HepG2 (cell line): Measurements from ENCODE around the gene PHLDB1. TPM values are rescaled to one million over a fixed set of nuclear protein-coding genes. Genes with fewer than 3 reads are reported as not detected.

ENCODE experiments used
- ATF7-NPFF ChIP-seq: sonication (generic); formaldehyde crosslinking; IDR thresholded peaks from 2 replicates; pipeline ENCODE4 v1.8.1; 2023; ENCODE audit warnings: mild to moderate bottlenecking, low read depth, missing genetic modification reagents, moderate library complexity
- DPF2 ChIP-seq: sonication (generic); formaldehyde crosslinking; IDR thresholded peaks from 2 replicates; pipeline ENCODE4 v1.4.0; 2020; ENCODE audit warnings: mild to moderate bottlenecking, low read depth, missing genetic modification reagents, borderline replicate concordance
- GATA4 ChIP-seq: sonication (generic); IDR thresholded peaks from 2 replicates; pipeline ENCODE4 v1.6.1; 2016; ENCODE audit warnings: antibody characterized with exemption, low read depth, borderline replicate concordance
- GZF1 ChIP-seq: sonication (generic); formaldehyde crosslinking; IDR thresholded peaks from 2 replicates; pipeline ENCODE4 v1.5.1; 2020; ENCODE audit warnings: mild to moderate bottlenecking, missing genetic modification reagents
- HDAC1 ChIP-seq: sonication (generic); formaldehyde crosslinking; IDR thresholded peaks from 2 replicates; pipeline ENCODE4 v1.5.1; 2020; ENCODE audit warnings: mild to moderate bottlenecking, missing genetic modification reagents
- KAT7 ChIP-seq: IDR thresholded peaks from 2 replicates; pipeline ENCODE4 v1.6.1; 2018; ENCODE audit warnings: borderline replicate concordance, missing compliant biosample characterization
- KLF6 ChIP-seq: IDR thresholded peaks from 2 replicates; pipeline ENCODE4 v1.8.0; 2016; ENCODE audit warnings: missing biosample characterization, missing genetic modification reagents
- NAIF1 ChIP-seq: sonication (generic); formaldehyde crosslinking; IDR thresholded peaks from 2 replicates; pipeline ENCODE4 v1.5.0; 2020; ENCODE audit warnings: mild to moderate bottlenecking, missing genetic modification reagents, borderline replicate concordance
- SIX1 ChIP-seq: sonication (generic); formaldehyde crosslinking; IDR thresholded peaks from 2 replicates; pipeline ENCODE4 v1.4.0; 2020; ENCODE audit warnings: missing genetic modification reagents, borderline replicate concordance
- TEAD2 ChIP-seq: sonication (generic); formaldehyde crosslinking; IDR thresholded peaks from 2 replicates; pipeline ENCODE4 v1.9.0; 2021; ENCODE audit warnings: missing genetic modification reagents
- ZNF205 ChIP-seq: IDR thresholded peaks from 2 replicates; pipeline ENCODE4 v1.6.1; 2018; ENCODE audit warnings: missing biosample characterization, missing genetic modification reagents
- ZNF230 ChIP-seq: sonication (generic); formaldehyde crosslinking; IDR thresholded peaks from 2 replicates; pipeline ENCODE4 v1.4.0; 2020; ENCODE audit warnings: mild to moderate bottlenecking, missing genetic modification reagents
- ZNF329 ChIP-seq: sonication (generic); formaldehyde crosslinking; IDR thresholded peaks from 2 replicates; pipeline ENCODE4 v1.9.0; 2021; ENCODE audit warnings: low read depth, mild to moderate bottlenecking, missing genetic modification reagents
- ZNF629 ChIP-seq: sonication (generic); formaldehyde crosslinking; conservative IDR thresholded peaks from 2 replicates; pipeline ENCODE4 v1.5.0; 2020; ENCODE audit warnings: missing genetic modification reagents
- ZNF703 ChIP-seq: sonication (generic); formaldehyde crosslinking; IDR thresholded peaks from 2 replicates; pipeline ENCODE4 v1.5.1; 2020; ENCODE audit warnings: missing genetic modification reagents, mild to moderate bottlenecking, moderate library complexity, borderline replicate concordance
- polyA plus RNA-seq, 8 experiments: library from polyadenylated mRNA; depleted of rRNA in 3 of 8; stranded (reverse) in 7 of 8; unstranded in 1 of 8; fragments of >200 nt; fragmentation: Illumina TruSeq in 4 of 8; extraction: Trizol in 4 of 8; gene quantifications; 2 replicates each; pipeline versions ENCODE4 v1.2.1 to v1.2.3, GENCODE V29; 2011 to 2016; ENCODE audit warnings: low read depth in 4 of 8, missing spikeins in 1 of 8, mixed read lengths in 1 of 8; ENCODE audit not compliant: insufficient read depth in 1 of 8
- total RNA-seq, 5 experiments: library from RNA; depleted of rRNA; stranded (reverse); fragments of >200 nt; fragmentation: Illumina TruSeq; extraction: Trizol; gene quantifications; 2 replicates each; pipeline ENCODE4 v1.2.3, GENCODE V29; 2016; ENCODE audit warnings: low read depth in 1 of 5
- TF ChIP-seq, protein P1 (sequence below): sonication (generic); formaldehyde crosslinking; IDR thresholded peaks from 2 replicates; pipeline ENCODE4 v1.5.0; 2020; ENCODE audit warnings: missing genetic modification reagents
- TF ChIP-seq, protein P2 (sequence below): IDR thresholded peaks from 2 replicates; pipeline ENCODE4 v1.6.1; 2018; ENCODE audit warnings: missing genetic modification reagents, mild to moderate bottlenecking, missing compliant biosample characterization
- TF ChIP-seq, protein P3 (sequence below): sonication (generic); formaldehyde crosslinking; IDR thresholded peaks from 2 replicates; pipeline ENCODE4 v1.4.0; 2020; ENCODE audit warnings: mild to moderate bottlenecking, missing genetic modification reagents
- TF ChIP-seq, protein P4 (sequence below): sonication (generic); formaldehyde crosslinking; IDR thresholded peaks from 2 replicates; pipeline ENCODE4 v1.9.0; 2022; ENCODE audit warnings: low read depth, missing genetic modification reagents
- TF ChIP-seq, protein P5 (sequence below): sonication (generic); formaldehyde crosslinking; IDR thresholded peaks from 2 replicates; pipeline ENCODE4 v1.5.0; 2020; ENCODE audit warnings: mild to moderate bottlenecking, missing genetic modification reagents
- TF ChIP-seq, protein P6 (sequence below): IDR thresholded peaks from 2 replicates; pipeline ENCODE4 v1.6.1; 2016

PHLDB1 gene
- total and polyA plus RNA-seq, 2 of the 13 experiments (the other 11 are each of a cell fraction or from before 2014, with no cell fraction given): 13.8 to 14.2 TPM

DNA sequence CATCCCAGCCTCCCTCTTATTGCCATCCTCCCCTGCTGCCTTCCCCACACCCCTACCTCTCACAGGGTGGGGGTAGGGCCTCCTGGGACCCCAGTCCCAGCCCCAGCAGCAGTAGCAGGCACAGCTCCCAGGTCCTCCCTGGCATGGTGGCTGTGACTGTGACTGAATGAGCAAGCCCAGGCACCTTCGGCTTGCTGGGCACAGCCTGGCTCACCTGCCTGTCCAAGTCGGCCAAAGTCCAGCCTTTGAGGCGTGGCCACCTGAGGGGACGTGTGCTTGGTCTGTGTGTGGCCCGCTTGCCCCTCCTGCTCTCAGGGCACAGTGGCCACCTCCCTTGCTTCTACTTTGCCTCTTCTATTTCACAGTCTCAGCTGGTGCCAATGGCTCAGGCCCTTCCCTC lies 72.1 kb downstream of the PHLDB1 start, which contains the start of gene TREH (continued):
- TF ChIP-seq, protein P1, sequence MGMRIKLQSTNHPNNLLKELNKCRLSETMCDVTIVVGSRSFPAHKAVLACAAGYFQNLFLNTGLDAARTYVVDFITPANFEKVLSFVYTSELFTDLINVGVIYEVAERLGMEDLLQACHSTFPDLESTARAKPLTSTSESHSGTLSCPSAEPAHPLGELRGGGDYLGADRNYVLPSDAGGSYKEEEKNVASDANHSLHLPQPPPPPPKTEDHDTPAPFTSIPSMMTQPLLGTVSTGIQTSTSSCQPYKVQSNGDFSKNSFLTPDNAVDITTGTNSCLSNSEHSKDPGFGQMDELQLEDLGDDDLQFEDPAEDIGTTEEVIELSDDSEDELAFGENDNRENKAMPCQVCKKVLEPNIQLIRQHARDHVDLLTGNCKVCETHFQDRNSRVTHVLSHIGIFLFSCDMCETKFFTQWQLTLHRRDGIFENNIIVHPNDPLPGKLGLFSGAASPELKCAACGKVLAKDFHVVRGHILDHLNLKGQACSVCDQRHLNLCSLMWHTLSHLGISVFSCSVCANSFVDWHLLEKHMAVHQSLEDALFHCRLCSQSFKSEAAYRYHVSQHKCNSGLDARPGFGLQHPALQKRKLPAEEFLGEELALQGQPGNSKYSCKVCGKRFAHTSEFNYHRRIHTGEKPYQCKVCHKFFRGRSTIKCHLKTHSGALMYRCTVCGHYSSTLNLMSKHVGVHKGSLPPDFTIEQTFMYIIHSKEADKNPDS (CRISPR knock-in tag): 0 out of 2 replicates have a peak, but pooled peaks have one; percentile 69
- TF ChIP-seq, protein P2, sequence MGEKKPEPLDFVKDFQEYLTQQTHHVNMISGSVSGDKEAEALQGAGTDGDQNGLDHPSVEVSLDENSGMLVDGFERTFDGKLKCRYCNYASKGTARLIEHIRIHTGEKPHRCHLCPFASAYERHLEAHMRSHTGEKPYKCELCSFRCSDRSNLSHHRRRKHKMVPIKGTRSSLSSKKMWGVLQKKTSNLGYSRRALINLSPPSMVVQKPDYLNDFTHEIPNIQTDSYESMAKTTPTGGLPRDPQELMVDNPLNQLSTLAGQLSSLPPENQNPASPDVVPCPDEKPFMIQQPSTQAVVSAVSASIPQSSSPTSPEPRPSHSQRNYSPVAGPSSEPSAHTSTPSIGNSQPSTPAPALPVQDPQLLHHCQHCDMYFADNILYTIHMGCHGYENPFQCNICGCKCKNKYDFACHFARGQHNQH (CRISPR knock-in tag): 0 out of 2 replicates have a peak, but pooled peaks have one; percentile 16
- no peak for TF ChIP-seq KLF6
- TF ChIP-seq GZF1 (CRISPR knock-in tag): no peak
- TF ChIP-seq ZNF629 (CRISPR knock-in tag): no peak
- no peak for TF ChIP-seq ZNF329 (CRISPR knock-in tag)
- peak; percentile 52; the same call in 1 of the 2 replicates for TF ChIP-seq HDAC1 (CRISPR knock-in tag)
- TF ChIP-seq GATA4: no peak
- peak; percentile 50; the same call in 1 of the 2 replicates for TF ChIP-seq DPF2 (CRISPR knock-in tag)
- no peak for TF ChIP-seq TEAD2 (CRISPR knock-in tag)
- TF ChIP-seq, protein P3, sequence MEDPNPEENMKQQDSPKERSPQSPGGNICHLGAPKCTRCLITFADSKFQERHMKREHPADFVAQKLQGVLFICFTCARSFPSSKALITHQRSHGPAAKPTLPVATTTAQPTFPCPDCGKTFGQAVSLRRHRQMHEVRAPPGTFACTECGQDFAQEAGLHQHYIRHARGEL: no peak
- TF ChIP-seq, protein P4, sequence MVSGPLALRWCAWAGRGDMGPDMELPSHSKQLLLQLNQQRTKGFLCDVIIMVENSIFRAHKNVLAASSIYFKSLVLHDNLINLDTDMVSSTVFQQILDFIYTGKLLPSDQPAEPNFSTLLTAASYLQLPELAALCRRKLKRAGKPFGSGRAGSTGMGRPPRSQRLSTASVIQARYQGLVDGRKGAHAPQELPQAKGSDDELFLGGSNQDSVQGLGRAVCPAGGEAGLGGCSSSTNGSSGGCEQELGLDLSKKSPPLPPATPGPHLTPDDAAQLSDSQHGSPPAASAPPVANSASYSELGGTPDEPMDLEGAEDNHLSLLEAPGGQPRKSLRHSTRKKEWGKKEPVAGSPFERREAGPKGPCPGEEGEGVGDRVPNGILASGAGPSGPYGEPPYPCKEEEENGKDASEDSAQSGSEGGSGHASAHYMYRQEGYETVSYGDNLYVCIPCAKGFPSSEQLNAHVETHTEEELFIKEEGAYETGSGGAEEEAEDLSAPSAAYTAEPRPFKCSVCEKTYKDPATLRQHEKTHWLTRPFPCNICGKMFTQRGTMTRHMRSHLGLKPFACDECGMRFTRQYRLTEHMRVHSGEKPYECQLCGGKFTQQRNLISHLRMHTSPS (CRISPR knock-in tag): peak; percentile 86
- no peak for TF ChIP-seq ZNF205
- no peak for TF ChIP-seq ZNF703 (CRISPR knock-in tag)
- TF ChIP-seq, protein P5, sequence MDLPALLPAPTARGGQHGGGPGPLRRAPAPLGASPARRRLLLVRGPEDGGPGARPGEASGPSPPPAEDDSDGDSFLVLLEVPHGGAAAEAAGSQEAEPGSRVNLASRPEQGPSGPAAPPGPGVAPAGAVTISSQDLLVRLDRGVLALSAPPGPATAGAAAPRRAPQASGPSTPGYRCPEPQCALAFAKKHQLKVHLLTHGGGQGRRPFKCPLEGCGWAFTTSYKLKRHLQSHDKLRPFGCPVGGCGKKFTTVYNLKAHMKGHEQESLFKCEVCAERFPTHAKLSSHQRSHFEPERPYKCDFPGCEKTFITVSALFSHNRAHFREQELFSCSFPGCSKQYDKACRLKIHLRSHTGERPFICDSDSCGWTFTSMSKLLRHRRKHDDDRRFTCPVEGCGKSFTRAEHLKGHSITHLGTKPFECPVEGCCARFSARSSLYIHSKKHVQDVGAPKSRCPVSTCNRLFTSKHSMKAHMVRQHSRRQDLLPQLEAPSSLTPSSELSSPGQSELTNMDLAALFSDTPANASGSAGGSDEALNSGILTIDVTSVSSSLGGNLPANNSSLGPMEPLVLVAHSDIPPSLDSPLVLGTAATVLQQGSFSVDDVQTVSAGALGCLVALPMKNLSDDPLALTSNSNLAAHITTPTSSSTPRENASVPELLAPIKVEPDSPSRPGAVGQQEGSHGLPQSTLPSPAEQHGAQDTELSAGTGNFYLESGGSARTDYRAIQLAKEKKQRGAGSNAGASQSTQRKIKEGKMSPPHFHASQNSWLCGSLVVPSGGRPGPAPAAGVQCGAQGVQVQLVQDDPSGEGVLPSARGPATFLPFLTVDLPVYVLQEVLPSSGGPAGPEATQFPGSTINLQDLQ (CRISPR knock-in tag): no peak
- no peak for TF ChIP-seq NAIF1 (CRISPR knock-in tag)
- TF ChIP-seq SIX1 (CRISPR knock-in tag): no peak
- TF ChIP-seq, protein P6, sequence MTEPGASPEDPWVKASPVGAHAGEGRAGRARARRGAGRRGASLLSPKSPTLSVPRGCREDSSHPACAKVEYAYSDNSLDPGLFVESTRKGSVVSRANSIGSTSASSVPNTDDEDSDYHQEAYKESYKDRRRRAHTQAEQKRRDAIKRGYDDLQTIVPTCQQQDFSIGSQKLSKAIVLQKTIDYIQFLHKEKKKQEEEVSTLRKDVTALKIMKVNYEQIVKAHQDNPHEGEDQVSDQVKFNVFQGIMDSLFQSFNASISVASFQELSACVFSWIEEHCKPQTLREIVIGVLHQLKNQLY (CRISPR knock-in tag): no peak
- no peak for TF ChIP-seq KAT7 (CRISPR knock-in tag)
- no peak for TF ChIP-seq ZNF230 (CRISPR knock-in tag)
- no peak for TF ChIP-seq ATF7-NPFF (CRISPR knock-in tag)
